ENCODE results near the gene CHD5. TPM values are rescaled to one million over a fixed set of nuclear protein-coding genes. Genes with fewer than 3 reads are reported as not detected.
A peak's percentile ranks its signal among the peaks of the same experiment; 100 is the strongest.

The CHD5 gene
- total and polyA plus RNA-seq, 5 donors: 0.23 to 0.53 (median 0.29) TPM

- intact Hi-C loops (cut with DNase I): no loop called here
- no peak overlapping the region for H3K4me3 ChIP-seq (ENCODE audit: low read length)
- no peaks in the 10 kb centered on the region for H3K9me3 ChIP-seq (ENCODE audit: control insufficient read depth, low read length)
- DNase-seq (peak in 2 of 3 donors; percentile 1 to 12), ATAC-seq (no peak)
- no peak overlapping the region for H3K27ac ChIP-seq (ENCODE audit: low read length)
- no peaks in the 10 kb centered on the region for H3K4me1 ChIP-seq (ENCODE audit: control insufficient read depth, insufficient read depth, low read length)
- H3K27me3 ChIP-seq (ENCODE audit: control insufficient read depth, insufficient read depth): no peaks in the 10 kb centered on the region
- WGBS: 84% methylated on average over 9 of the region's 9 CpGs
Observed at GRCh38 chr1:6129313-6129712, 50.8 kb downstream of the CHD5 start.

DNA sequence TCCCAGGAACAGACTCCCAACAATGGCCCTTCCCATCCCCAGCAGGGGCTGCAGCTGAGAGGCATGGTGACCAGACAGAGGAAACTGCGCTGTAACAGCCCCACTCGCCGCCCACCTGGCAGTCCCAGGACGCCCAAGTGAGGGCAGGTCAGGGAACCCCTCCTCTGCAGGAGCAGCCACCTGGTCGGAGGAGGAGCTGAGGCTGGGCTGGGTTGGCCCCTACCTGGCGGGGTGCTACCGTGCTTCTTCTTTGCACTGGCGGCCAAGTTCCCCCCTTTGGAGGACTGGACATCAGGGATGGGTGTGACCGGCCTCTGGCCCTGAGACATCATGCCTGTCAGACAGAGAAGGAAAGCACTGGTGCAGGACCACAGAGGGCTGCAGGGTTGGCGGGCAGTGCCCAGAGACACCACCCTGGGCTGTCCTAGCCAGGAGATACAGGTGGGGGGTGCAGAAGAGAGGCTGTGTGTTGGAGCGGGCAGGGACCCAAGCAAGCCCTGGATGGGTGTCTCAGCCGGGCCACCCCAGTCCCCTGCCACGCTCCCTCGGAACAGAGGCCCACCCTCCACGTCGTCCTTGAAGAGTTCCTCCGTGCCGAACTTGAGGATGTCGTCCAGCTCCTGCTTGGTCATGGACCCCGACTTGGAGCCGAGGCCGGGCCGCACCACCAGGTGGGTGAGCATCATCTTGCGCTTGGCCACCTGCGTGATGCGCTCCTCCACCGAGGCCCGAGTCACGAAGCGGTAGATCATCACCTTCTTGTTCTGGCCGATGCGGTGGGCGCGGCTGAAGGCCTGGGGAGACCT lies 51.6 kb downstream of the CHD5 start:
- ATAC-seq: peak in 1 of 2 donors; percentile 4
- H3K9me3 ChIP-seq (ENCODE audit: control insufficient read depth, low read length): no peaks in the 10 kb centered on the region
- WGBS: 90% methylated on average over 34 of the region's 34 CpGs
- H3K27me3 ChIP-seq (ENCODE audit: control insufficient read depth, insufficient read depth): no peaks in the 10 kb centered on the region
- peak in 2 of 3 donors; percentile 13 to 57 for DNase-seq
- H3K27ac ChIP-seq (ENCODE audit: low read length): no peak overlapping the region
- no peaks in the 10 kb centered on the region for H3K4me1 ChIP-seq (ENCODE audit: control insufficient read depth, insufficient read depth, low read length)
- no peak overlapping the region for H3K4me3 ChIP-seq (ENCODE audit: low read length)
- intact Hi-C loops (cut with DNase I): no loop called here

DNA sequence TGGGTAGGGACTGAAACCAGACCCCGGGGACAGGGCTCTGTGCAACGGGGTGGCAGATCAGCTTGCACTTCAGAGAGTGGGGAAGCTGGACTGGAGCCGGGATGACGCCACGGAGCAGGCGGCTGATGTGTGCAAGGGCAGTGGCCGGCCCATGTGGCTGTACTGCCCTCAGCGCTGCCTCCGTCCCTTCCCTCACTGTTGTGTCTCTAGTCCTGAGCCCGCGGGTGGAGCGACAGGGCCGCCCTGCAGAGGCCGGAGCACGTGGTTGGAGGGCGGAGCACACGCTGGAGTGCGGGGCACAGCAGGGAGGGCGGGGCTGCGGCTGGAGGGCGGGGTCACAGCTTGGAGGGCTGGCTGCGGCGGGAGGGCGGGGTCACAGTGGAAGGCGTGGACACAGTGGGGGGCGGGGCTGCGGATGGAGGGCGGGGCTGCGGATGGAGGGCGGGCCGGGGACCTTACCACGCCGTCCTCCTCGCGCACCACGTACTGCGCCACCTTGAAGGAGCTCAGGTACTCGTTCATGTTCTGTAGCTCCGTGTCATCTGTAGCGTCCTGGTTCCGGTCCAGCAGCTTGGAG lies 52.4 kb downstream of the CHD5 start:
- H3K9me3 ChIP-seq (ENCODE audit: control insufficient read depth, low read length): no peaks in the 10 kb centered on the region
- H3K4me3 ChIP-seq (ENCODE audit: low read length): no peak overlapping the region
- peak; percentile 83 to 92 (median 92) for DNase-seq
- H3K4me1 ChIP-seq (ENCODE audit: control insufficient read depth, insufficient read depth, low read length): no peaks in the 10 kb centered on the region
- WGBS: 13% methylated on average over 40 of the region's 41 CpGs
- peak; percentile 86 to 94 for ATAC-seq
- no peaks in the 10 kb centered on the region for H3K27me3 ChIP-seq (ENCODE audit: control insufficient read depth, insufficient read depth)
- intact Hi-C loops (cut with DNase I): no loop called here
- no peak overlapping the region for H3K27ac ChIP-seq (ENCODE audit: low read length)

- WGBS: 90% methylated on average over 16 of the region's 16 CpGs
- intact Hi-C loops (cut with DNase I): no loop called here
- Histone ChIP-seq H3K4me1 (ENCODE audit: control insufficient read depth, insufficient read depth, low read length) (no peaks in the 10 kb centered on the region), H3K9me3 (ENCODE audit: control insufficient read depth, low read length) (no peaks in the 10 kb centered on the region), H3K4me3 (ENCODE audit: low read length) (no peak overlapping the region), H3K27ac (ENCODE audit: low read length) (no peak overlapping the region), H3K27me3 (ENCODE audit: control insufficient read depth, insufficient read depth) (no peaks in the 10 kb centered on the region)
- DNase-seq (peak in 2 of 3 donors; percentile 9 to 37), ATAC-seq (no peak)
Observed at GRCh38 chr1:6126521-6127067, 53.5 kb downstream of the CHD5 start.

GRCh38 chr1:6126028-6126427 lies 54.1 kb downstream of the CHD5 start:
- H3K9me3 ChIP-seq (ENCODE audit: control insufficient read depth, low read length): no peaks in the 10 kb centered on the region
- ATAC-seq: no peak
- peak in 2 of 3 donors; percentile 5 to 30 for DNase-seq
- no peak overlapping the region for H3K4me3 ChIP-seq (ENCODE audit: low read length)
- no peak overlapping the region for H3K27ac ChIP-seq (ENCODE audit: low read length)
- WGBS: 85% methylated on average over 13 of the region's 13 CpGs
- no peaks in the 10 kb centered on the region for H3K27me3 ChIP-seq (ENCODE audit: control insufficient read depth, insufficient read depth)
- H3K4me1 ChIP-seq (ENCODE audit: control insufficient read depth, insufficient read depth, low read length): no peaks in the 10 kb centered on the region
- intact Hi-C loops (cut with DNase I): no loop called here

GRCh38 chr1:6125366-6125765 lies 54.8 kb downstream of the CHD5 start:
- intact Hi-C loops (cut with DNase I): no loop called here
- no peaks in the 10 kb centered on the region for H3K27me3 ChIP-seq (ENCODE audit: control insufficient read depth, insufficient read depth)
- 73% methylated on average over 15 of the region's 15 CpGs for WGBS
- H3K4me1 ChIP-seq (ENCODE audit: control insufficient read depth, insufficient read depth, low read length): no peaks in the 10 kb centered on the region
- ATAC-seq: no peak
- no peak overlapping the region for H3K4me3 ChIP-seq (ENCODE audit: low read length)
- no peak overlapping the region for H3K27ac ChIP-seq (ENCODE audit: low read length)
- no peaks in the 10 kb centered on the region for H3K9me3 ChIP-seq (ENCODE audit: control insufficient read depth, low read length)
- peak in 2 of 3 donors; percentile 10 to 36 for DNase-seq

DNA sequence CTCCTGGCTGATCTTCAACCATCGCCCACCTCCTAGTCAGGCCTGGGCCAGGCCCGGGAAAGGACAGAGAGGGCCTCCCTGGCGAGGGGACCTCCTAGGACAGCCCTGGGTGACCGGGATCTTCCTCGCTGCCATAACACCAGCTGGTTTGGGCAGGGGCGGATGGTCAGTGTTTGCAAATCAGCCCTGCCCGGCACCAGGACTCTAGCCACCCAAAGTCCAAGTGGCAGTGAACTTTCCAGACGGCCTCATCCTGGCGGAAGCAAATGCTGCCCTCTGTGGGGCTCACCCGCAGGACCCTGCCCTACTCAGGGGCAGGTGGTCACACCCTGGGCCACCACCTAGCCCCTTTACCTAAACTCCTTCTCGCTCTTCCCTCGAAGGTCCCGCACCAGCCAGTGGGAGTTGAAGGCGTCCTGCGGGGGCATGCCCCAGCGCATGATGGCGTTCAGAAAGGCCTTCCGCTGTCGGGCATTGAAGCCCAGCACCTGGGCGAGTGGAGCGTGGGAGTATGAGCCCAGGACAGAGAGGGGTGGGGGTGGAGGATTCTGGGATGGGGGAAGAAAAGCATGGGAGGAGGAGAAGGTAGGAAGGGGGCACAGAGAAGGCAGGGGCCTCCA lies 55.3 kb downstream of the CHD5 start:
- 87% methylated on average over 21 of the region's 21 CpGs for WGBS
- intact Hi-C loops (cut with DNase I): no loop called here
- DNase-seq (peak in 2 of 3 donors; percentile 10 to 21), ATAC-seq (no peak)
- H3K9me3 ChIP-seq (ENCODE audit: control insufficient read depth, low read length): no peaks in the 10 kb centered on the region
- no peak overlapping the region for H3K4me3 ChIP-seq (ENCODE audit: low read length)
- no peaks in the 10 kb centered on the region for H3K27me3 ChIP-seq (ENCODE audit: control insufficient read depth, insufficient read depth)
- H3K4me1 ChIP-seq (ENCODE audit: control insufficient read depth, insufficient read depth, low read length): no peaks in the 10 kb centered on the region
- H3K27ac ChIP-seq (ENCODE audit: low read length): no peak overlapping the region

DNA sequence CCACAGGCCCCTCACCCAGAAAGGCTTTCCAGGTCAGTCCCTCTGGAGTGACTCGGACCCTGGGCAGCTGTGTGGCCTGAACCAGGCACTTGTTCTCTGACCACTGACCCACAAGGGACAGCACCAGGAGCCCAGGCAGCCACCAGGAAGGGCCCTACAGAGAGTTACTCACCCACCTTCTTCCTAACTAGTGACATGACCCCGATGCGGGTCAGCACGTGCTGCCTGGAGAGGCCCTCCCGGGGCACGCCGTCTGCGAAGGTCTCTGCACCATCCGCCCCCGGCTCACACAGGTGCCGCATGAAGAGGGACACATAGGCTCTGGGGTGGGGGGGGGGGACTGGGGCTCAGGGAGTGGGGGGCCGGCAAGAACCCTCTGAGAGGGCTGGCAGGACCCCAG lies 55.8 kb downstream of the CHD5 start:
- DNase-seq (peak in 2 of 3 donors; percentile 6 to 40), ATAC-seq (no peak)
- intact Hi-C loops (cut with DNase I): no loop called here
- Histone ChIP-seq H3K4me1 (ENCODE audit: control insufficient read depth, insufficient read depth, low read length) (no peaks in the 10 kb centered on the region), H3K4me3 (ENCODE audit: low read length) (no peak overlapping the region), H3K27me3 (ENCODE audit: control insufficient read depth, insufficient read depth) (no peaks in the 10 kb centered on the region), H3K27ac (ENCODE audit: low read length) (no peak overlapping the region), H3K9me3 (ENCODE audit: control insufficient read depth, low read length) (no peaks in the 10 kb centered on the region)
- 82% methylated on average over 12 of the region's 12 CpGs for WGBS

GRCh38 chr1:6123816-6124215 lies 56.3 kb downstream of the CHD5 start:
- no peaks in the 10 kb centered on the region for H3K4me1 ChIP-seq (ENCODE audit: control insufficient read depth, insufficient read depth, low read length)
- peak in 2 of 3 donors; percentile 5 to 31 for DNase-seq
- intact Hi-C loops (cut with DNase I): no loop called here
- 86% methylated on average over 10 of the region's 10 CpGs for WGBS
- no peaks in the 10 kb centered on the region for H3K27me3 ChIP-seq (ENCODE audit: control insufficient read depth, insufficient read depth)
- no peak overlapping the region for H3K4me3 ChIP-seq (ENCODE audit: low read length)
- H3K9me3 ChIP-seq (ENCODE audit: control insufficient read depth, low read length): no peaks in the 10 kb centered on the region
- ATAC-seq: no peak
- no peak overlapping the region for H3K27ac ChIP-seq (ENCODE audit: low read length)

DNA sequence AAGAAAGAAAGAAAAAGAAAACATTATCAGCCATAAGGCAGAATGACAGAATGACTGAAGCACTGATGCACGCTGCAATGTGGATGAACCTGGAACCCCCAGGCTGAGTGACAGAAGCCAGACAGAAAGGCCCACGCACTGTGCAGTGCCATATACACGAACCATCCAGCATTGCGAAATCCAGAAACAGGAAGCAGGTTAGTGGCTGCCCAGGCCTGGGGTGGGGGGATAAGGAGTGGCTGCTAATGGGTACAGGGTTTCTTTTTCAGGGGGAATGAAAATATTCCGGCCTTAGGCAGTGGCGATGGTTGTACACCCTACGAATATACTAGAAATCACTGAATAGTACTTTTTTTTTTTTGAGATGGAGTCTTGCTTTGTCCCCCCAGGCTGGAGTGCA lies 57.0 kb downstream of the CHD5 start:
- 70% methylated on average over 7 of the region's 7 CpGs for WGBS
- Histone ChIP-seq H3K27ac (ENCODE audit: low read length) (no peak overlapping the region), H3K27me3 (ENCODE audit: control insufficient read depth, insufficient read depth) (no peaks in the 10 kb centered on the region), H3K9me3 (ENCODE audit: control insufficient read depth, low read length) (no peaks in the 10 kb centered on the region), H3K4me1 (ENCODE audit: control insufficient read depth, insufficient read depth, low read length) (no peaks in the 10 kb centered on the region), H3K4me3 (ENCODE audit: low read length) (no peak overlapping the region)
- no peak for ATAC-seq
- intact Hi-C loops (cut with DNase I): no loop called here
- peak in 1 of 3 donors; percentile 25 for DNase-seq

Data from right cardiac atrium (tissue), 5 donors.